ENCODE measurements around the gene PI4KA. TPM values are rescaled to one million over a fixed set of nuclear protein-coding genes. Genes with fewer than 3 reads are reported as not detected.

Gene PI4KA
- total RNA-seq, 1 donor from 2014 or later: 110 TPM

DNA sequence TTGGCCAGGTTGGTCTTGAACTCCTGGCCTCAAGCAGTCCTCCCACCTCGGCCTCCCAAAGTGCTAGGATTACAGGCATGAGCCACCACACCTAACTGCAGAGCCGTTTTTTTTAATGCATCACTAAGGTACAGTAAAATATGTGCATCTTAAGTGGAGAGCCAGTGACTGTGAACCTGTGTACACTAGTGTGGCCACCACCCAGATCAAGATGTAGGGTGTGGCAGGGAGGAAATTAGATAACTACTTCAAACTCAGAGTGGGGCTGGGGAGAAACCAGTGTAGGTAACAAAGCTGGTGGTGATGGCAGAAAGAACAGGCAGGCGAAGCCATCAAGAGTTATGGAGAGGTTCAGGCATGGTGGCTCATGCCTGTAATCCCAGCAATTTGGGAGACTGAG is 14.6 kb upstream of the PI4KA start:
- peaks cover 23% of the 10 kb centered on the region for H3K36me3 Mint-ChIP-seq
- H3K4me3 Mint-ChIP-seq: no peak overlapping the region
- H3K9me3 Mint-ChIP-seq: no peaks in the 10 kb centered on the region
- TF ChIP-seq, protein P1, sequence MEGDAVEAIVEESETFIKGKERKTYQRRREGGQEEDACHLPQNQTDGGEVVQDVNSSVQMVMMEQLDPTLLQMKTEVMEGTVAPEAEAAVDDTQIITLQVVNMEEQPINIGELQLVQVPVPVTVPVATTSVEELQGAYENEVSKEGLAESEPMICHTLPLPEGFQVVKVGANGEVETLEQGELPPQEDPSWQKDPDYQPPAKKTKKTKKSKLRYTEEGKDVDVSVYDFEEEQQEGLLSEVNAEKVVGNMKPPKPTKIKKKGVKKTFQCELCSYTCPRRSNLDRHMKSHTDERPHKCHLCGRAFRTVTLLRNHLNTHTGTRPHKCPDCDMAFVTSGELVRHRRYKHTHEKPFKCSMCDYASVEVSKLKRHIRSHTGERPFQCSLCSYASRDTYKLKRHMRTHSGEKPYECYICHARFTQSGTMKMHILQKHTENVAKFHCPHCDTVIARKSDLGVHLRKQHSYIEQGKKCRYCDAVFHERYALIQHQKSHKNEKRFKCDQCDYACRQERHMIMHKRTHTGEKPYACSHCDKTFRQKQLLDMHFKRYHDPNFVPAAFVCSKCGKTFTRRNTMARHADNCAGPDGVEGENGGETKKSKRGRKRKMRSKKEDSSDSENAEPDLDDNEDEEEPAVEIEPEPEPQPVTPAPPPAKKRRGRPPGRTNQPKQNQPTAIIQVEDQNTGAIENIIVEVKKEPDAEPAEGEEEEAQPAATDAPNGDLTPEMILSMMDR (IDR thresholded peaks at IDR 0.05; ENCODE audit: unreplicated experiment): no peak
- H3K27ac Mint-ChIP-seq: no peak overlapping the region
- no peak for DNase-seq (ENCODE audit: low spot score in 2 of 2, unreplicated experiment in 2 of 2)
- H3K27me3 Mint-ChIP-seq (ENCODE audit: low read depth): no peaks in the 10 kb centered on the region
- H3K4me1 Mint-ChIP-seq: peaks cover 3% of the 10 kb centered on the region

DNA sequence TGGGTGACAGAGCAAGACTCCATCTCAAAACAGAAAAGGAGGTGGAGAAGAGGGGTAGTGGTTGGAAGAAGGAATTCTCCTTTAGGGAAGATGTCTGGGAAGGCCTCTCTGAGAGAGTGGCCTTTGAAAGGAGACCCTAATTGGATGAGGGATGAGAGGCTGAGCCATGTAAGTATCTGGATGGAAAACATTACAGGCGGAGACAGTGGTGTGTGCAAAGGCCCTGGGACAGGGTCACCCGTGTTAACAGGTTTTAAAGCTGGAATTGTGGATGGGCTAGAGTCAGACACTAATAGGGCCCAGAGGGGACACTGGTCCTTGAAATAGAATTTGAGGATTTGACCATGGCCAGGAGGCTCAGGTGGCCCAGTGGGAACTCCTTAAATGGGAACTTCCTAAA is 10.6 kb upstream of the PI4KA start:
- Mint-ChIP-seq H3K4me3 (no peak overlapping the region), H3K36me3 (peaks cover 10% of the 10 kb centered on the region), H3K27me3 (ENCODE audit: low read depth) (no peaks in the 10 kb centered on the region), H3K4me1 (peaks cover 21% of the 10 kb centered on the region), H3K27ac (no peak overlapping the region), H3K9me3 (no peaks in the 10 kb centered on the region)
- TF ChIP-seq, protein P1 (IDR thresholded peaks at IDR 0.05; ENCODE audit: unreplicated experiment): no peak
- DNase-seq (ENCODE audit: low spot score in 2 of 2, unreplicated experiment in 2 of 2): no peak

DNA sequence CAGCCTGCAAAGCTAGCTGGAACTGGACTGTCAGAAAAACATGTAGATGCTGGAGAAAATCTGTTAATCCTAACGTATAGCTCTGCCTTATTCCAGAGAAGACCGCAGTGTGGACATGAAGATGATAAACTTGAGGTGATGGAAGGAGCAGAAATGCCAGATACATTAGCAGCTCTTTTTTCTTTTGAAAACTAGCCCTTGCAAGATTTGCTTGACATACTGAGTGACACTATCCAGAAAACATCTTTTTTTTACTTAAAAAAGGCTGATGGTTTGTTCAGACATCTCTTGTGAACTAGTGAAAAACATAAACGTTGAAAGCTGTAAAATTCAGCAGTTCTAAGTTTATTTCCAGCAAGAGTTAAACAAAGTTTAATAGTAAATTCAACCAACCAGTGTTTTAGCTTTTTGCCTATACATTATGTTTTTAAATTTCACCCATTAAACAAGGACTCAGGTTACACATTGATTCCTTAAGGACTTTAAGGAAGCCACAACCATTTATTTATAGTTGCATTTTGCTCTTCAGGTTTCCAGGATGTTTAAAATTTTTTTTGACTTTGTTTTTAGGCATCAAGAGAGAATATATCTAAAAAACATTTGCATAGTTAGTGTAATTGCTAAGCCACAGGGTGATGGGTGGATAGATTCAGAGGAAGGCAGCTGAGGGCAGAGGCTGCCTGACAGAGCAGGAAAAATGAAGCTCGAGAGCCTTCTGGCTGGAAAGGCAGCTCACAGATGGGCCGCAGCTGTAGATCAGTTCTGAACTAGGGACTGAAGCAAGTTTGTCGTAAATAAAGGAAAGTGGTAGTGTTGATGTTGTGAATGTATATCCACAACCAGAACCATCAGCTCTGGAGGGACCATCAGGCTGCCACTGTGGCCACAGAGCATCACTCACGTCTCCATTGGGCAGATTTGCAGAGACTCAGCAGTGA is 9.7 kb upstream of the PI4KA start:
- DNase-seq (ENCODE audit: low spot score in 2 of 2, unreplicated experiment in 2 of 2): no peak
- TF ChIP-seq, protein P1 (IDR thresholded peaks at IDR 0.05; ENCODE audit: unreplicated experiment): no peak
- no peaks in the 10 kb centered on the region for H3K27me3 Mint-ChIP-seq (ENCODE audit: low read depth)
- H3K4me1 Mint-ChIP-seq: peaks cover 21% of the 10 kb centered on the region
- H3K36me3 Mint-ChIP-seq: peaks cover 9% of the 10 kb centered on the region
- H3K4me3 Mint-ChIP-seq: no peak overlapping the region
- no peaks in the 10 kb centered on the region for H3K9me3 Mint-ChIP-seq
- H3K27ac Mint-ChIP-seq: peak overlapping the region; percentile 37

DNA sequence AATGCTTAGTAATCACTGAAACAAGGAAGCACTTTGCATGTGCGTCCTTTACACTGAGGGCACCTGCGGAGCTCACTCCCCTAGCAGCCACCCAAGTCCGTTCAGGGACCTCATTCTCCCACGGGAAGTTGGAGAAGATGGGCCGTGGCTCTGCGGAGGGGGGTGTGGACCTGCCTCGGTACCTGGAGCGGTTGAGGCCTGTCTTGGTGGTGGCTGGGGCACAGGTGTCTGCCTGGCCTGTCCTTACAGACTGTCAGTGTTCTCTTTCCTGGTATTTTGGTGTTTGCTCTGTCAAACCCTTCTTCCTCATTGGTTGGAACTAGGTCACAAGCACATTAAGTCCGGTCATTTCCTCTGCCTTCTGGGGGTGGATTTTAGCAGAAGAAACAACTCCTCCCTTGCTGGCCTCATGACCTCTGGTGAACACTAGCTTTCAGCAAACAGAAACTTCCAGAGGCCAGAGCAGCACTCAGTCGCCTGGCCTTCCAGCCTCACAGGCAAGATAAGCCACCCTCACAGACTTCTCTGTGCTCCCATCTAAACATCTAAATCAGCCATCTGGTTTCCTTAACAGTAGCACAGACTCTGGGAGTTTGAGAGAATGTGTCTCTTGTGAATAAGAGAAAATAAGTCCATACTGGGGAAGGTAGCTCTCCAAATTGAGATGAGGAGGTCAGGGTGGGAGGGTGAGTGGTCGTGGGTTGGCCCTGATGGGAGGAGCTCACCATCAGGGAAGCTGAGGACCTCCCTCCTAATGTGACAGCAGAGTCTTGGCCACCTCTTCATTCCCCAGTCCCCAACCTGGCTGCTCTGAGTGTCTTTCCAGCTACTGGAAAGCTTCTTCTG is 8.8 kb upstream of the PI4KA start:
- no peak overlapping the region for H3K4me3 Mint-ChIP-seq
- no peaks in the 10 kb centered on the region for H3K27me3 Mint-ChIP-seq (ENCODE audit: low read depth)
- TF ChIP-seq, protein P1 (IDR thresholded peaks at IDR 0.05; ENCODE audit: unreplicated experiment): no peak
- no peak for DNase-seq (ENCODE audit: low spot score in 2 of 2, unreplicated experiment in 2 of 2)
- peak overlapping the region; percentile 67 for H3K27ac Mint-ChIP-seq
- peaks cover 8% of the 10 kb centered on the region for H3K36me3 Mint-ChIP-seq
- no peaks in the 10 kb centered on the region for H3K9me3 Mint-ChIP-seq
- peaks cover 21% of the 10 kb centered on the region for H3K4me1 Mint-ChIP-seq

DNA sequence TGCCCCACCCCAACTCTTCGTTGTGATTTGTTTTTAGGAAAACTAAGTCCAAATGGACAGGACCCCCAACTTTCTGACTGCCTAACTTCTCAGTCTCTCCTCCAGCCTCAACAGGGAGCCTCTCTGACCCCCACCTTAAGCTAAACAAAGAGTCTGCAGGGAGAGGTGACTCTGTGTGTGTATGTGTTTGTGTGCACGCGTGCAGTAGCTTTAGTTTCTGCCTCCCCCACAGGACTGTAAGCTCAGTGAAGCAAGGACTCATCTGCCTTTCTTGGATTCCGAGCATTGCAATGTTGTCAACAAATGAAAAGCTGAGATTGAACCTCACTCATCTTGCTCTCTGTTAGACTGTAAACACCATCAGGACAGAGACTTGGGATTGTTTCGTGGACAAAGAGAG is 8.1 kb upstream of the PI4KA start:
- Mint-ChIP-seq H3K27me3 (ENCODE audit: low read depth) (no peaks in the 10 kb centered on the region), H3K9me3 (no peaks in the 10 kb centered on the region), H3K27ac (peak overlapping the region; percentile 39), H3K4me3 (no peak overlapping the region), H3K36me3 (peaks cover 11% of the 10 kb centered on the region), H3K4me1 (peaks cover 21% of the 10 kb centered on the region)
- TF ChIP-seq, protein P1 (IDR thresholded peaks at IDR 0.05; ENCODE audit: unreplicated experiment): no peak
- DNase-seq (ENCODE audit: low spot score in 2 of 2, unreplicated experiment in 2 of 2): no peak

Data from mesothelial cell of epicardium (in vitro differentiated cells).